ENCODE measurements around the gene LARP4.
"Not testable (repeated sequence)": the region's sequence is repeated elsewhere in the genome, so short reads cannot be mapped to it uniquely, and the experiment has no call there.

The LARP4 gene

GRCh38 chr12:50400638-50401499, at the start of gene LARP4:
LARP4 (plus strand) TSS chr12:50400885; CDS start chr12:50401011, 126 bp downstream.
- peak; percentile 93 for DNase-seq

DNA sequence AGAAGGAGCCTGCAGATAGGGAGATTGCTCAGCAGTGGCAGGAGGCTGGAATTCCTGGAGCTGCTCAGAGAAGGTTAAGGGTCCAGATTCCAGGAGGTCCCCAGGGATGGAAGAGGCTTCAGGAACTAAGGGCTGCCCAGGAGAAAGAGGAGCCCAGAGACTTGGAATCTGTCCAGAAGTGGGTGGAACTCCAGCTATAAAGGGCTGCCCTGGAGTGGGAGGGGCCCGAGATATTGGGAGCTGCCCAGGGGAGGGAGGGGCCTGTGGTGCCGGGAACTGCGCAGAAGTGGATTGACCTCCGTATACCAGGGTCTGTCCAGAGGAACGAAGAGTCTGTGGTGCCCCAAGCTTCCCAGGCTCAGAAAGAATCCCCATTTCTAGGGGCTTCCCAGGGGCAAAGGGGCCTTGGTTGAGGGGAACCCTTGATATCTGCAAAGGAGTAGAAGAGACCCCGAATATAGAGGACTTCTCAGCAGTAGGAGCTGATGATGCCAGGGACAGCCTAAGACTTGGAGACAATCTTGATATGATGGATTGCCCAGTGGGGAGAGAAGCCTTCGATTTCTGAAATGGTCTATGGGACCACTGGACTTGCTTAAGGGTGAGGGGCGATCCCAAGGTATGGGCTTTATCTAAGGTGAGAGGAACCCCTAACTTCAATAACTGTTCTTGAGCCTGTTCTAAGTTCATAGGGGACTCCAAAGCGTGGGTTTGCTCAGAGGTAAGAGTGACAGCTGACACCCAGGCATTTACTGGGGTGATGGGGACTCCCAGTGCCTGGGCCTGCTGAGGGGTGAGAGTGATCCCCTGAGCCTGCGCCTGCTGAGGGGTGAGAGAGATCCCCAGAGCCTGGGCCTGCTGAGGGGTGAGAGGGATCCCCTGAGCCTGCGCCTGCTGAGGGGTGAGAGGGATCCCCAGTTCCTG, 49.3 kb upstream of the LARP4 start:
- DNase-seq, result no peak

DNA sequence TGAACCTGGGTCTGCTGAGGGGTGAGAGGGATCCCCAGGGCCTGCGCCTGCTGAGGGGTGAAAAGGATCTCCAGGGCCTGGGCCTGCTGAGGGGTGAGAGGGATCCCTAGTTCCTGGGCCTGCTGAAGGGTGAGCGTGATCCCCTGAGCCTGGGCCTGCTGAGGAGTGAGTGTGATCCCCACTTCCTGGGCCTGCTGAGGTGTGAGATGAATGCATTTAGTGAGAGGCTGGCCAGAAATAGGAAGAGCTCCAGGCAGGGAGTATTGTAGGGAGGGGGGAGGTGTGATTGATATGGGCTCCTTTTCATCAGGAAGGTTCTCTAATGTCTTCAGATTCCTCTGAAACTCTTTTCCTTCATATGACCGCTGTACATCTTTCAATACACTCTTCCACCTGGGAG, 47.3 kb upstream of the LARP4 start:
- no peak for DNase-seq

GRCh38 chr12:50353869-50354593, 46.7 kb upstream of the LARP4 start:
- DNase-seq, result peak; percentile 0

DNA sequence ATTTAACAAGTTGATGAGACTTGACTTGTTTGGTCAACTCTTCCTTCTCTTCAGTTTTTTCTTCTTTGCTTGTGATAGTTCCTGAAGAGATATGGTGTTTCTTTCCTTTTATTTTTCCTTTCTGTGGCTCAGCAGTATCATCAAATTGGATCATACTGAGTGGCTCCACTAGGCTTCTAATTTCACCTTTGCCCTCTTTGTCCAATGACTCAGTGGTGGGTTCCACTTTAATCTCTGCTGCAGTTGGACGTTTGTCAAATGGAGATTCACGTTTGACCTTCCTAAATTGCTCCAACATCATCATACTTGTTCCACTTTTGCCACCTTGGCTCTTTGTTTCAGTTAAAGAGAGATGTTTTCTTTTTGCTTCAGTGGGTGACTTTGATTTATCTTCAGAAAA, 45.8 kb upstream of the LARP4 start:
- no peak for DNase-seq

- no peak for DNase-seq
Observed at GRCh38 chr12:50355365-50355764, 45.3 kb upstream of the LARP4 start.

- no peak for DNase-seq
Observed at GRCh38 chr12:50362671-50363070, 38.0 kb upstream of the LARP4 start.

GRCh38 chr12:50363141-50363540, 37.5 kb upstream of the LARP4 start:
- no peak for DNase-seq

- DNase-seq, result no peak
Observed at GRCh38 chr12:50365709-50366406, 34.8 kb upstream of the LARP4 start.

DNA sequence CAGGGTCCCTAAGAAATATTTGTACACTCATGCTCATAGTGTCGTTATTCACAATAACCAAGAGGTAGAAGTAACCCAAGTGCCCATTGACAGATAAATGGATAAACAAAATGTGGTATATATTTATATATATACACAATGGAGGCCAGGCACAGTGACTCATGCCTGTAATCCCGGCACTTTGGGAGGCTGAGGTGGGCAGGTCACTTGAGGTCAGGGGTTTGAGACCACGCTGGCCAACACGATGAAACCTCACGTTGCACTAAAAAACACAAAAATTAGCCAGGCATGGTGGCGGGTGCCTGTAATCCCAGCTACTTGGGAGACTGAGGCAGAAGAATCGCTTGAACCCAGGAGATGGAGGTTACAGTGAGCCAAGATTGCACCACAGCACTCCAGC, 30.0 kb upstream of the LARP4 start:
- not testable (repeated sequence) for DNase-seq

DNA sequence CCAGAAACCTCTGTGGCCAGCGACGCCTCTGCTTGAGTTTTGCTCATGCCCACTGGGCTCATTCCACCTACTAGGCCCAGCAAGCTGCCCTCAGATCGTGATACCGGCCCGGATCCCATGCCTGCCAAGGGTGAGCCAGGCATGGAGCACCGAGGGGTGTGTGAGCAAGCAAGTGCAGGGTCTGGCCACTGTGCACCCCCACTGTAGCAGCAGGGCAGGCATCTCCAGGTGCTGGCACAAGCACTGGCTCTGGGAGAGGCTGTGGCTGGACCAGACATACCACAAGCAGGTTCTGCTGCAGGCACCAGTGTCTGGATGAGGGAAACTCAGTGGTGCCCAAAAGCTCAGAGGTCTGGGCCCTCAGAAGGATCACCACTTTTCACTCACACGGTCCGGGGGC, 24.9 kb upstream of the LARP4 start:
- no peak for DNase-seq

GRCh38 chr12:50380761-50381325, 19.8 kb upstream of the LARP4 start:
- DNase-seq, result no peak

GRCh38 chr12:50387487-50387886, 13.2 kb upstream of the LARP4 start:
- DNase-seq, result no peak

DNA sequence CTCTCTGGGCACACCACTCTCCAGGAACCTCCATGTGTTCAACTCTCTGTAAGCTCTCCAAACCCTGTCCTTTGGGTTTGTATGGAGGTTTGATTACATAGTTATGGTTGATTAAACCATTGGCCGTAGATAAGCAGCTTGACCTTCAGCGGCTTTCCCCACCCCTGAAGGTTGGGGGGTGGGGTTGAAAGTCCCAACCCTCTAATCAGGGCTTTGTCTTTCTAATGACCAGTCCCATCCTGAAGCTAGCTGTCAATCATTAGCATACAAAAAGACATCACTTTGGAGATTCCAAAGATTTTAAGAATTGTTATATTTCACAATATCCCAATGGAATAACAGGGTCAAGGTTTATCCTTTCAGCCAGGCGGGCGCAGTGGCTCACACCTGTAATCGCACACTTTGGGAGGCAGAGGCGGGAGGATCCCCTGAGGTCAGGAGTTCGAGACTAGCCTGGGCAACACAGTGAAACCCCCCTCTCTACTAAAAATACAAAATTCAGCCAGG, 12.7 kb upstream of the LARP4 start:
- no peak for DNase-seq

GRCh38 chr12:50388793-50389192, 11.9 kb upstream of the LARP4 start:
- not testable (repeated sequence) for DNase-seq

- DNase-seq, result no peak
Observed at GRCh38 chr12:50390316-50390741, 10.4 kb upstream of the LARP4 start.

DNA sequence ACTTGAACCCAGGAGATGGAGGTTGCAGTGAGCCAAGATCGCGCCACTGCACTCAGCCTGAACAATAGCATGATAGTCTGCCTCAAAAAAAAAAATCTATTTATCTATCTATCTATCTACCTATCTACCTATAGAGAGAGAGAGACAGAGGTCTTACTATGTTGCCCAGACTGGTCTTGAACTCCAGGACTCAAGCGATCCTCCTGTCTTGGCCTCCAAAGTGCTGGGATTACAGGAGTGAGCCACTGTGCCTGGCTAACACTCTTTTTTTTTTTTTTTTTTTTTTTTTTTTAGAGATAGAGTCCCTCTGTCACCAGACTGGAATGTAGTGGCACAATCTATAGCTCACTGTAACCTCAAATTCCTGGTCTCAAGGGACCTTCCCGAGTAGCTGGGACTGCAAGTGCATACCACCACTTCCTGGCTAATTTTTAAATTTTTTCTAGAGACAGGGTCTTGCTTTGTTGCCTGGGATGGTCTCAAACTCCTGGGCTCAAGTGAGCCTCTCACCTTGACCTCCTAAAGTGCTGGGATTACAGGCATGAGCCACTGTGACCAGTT, 6.1 kb upstream of the LARP4 start:
- no peak for DNase-seq

GRCh38 chr12:50397117-50397650, 3.5 kb upstream of the LARP4 start:
- DNase-seq, result no peak

DNA sequence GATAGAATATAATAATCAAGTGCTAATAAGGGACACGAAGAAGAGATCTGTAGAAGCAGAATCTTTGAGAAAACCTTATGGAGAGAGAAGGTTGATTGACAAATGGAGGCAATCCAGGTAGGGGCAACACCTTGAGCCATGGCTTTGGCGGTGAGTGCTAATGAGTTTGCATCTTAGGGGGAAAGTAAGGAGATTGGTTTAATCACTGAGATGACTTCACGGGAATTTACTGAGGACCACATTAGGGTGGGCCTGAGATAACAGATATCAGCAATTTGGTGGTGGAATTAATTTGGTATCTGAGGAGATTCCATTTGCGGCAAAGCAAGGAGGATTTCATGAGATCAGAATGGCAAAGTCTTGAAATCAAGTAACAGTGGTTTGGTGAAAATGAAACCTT, 1.8 kb upstream of the LARP4 start:
- no peak for DNase-seq

- DNase-seq, result no peak
Observed at GRCh38 chr12:50400104-50400637, 514 bp upstream of the LARP4 start.
